Suprapubic skin (tissue), 4 donors: ENCODE results near the gene PPP1R26. TPM values are rescaled to one million over a fixed set of nuclear protein-coding genes. Genes with fewer than 3 reads are reported as not detected.
"Not testable (repeated sequence)": the region's sequence is repeated elsewhere in the genome, so short reads cannot be mapped to it uniquely, and the experiment has no call there.

Source experiments
- DNase-seq, 2 donors: peaks; one replicate each; pipeline ENCODE4 v3.0.0-alpha.2; 2019; ENCODE audit warnings: low spot score in 2 of 2
- H3K27ac ChIP-seq: fragments of 200-600 bp; sonication (generic); one replicate; pipeline ENCODE4 v1.5.1; 2019
- H3K27me3 ChIP-seq: fragments of 200-600 bp; sonication (generic); one replicate; pipeline ENCODE4 v1.5.1; 2019
- H3K36me3 ChIP-seq: fragments of 200-600 bp; sonication (generic); one replicate; pipeline ENCODE4 v1.5.1; 2019
- H3K4me1 ChIP-seq: fragments of 200-600 bp; sonication (generic); one replicate; pipeline ENCODE4 v1.5.1; 2019
- H3K4me3 ChIP-seq: fragments of 200-600 bp; sonication (generic); one replicate; pipeline ENCODE4 v1.5.1; 2019; ENCODE audit warnings: mild to moderate bottlenecking
- H3K9me3 ChIP-seq: fragments of 200-600 bp; sonication (generic); one replicate; pipeline ENCODE4 v1.5.1; 2019
- CTCF ChIP-seq, 2 donors: fragments of 200-600 bp in 1 of 2; fragments of 450-650 bp in 1 of 2; sonication (generic) in 1 of 2; IDR thresholded peaks; one replicate each; pipeline ENCODE4 v1.5.1; 2016 to 2019; ENCODE audit warnings: antibody characterized with exemption in 2 of 2, mild to moderate bottlenecking in 1 of 2, moderate library complexity in 1 of 2
- EP300 ChIP-seq: sonication (generic); formaldehyde crosslinking; IDR thresholded peaks from one replicate; pipeline ENCODE4 v1.6.1; 2017; ENCODE audit warnings: antibody characterized with exemption
- POLR2A ChIP-seq, 2 donors: fragments of 450-650 bp; IDR thresholded peaks; one replicate each; pipeline ENCODE4 v1.6.1; 2017; ENCODE audit warnings: antibody characterized with exemption in 2 of 2, mild to moderate bottlenecking in 2 of 2, moderate library complexity in 2 of 2
- POLR2AphosphoS5 ChIP-seq, 3 donors: sonication (generic); formaldehyde crosslinking; IDR thresholded peaks; one replicate each; pipeline ENCODE4 v1.6.1; 2017; ENCODE audit warnings: antibody characterized with exemption in 3 of 3
- WGBS: methylation state at CpG from one replicate; pipeline ENCODE4 v1.1.5; 2018; 5-methylcytosine and 5-hydroxymethylcytosine counted together
- total RNA-seq, 4 donors: library from RNA; depleted of rRNA; stranded (reverse); fragments of >200 nt; gene quantifications; one replicate each; pipeline ENCODE4 v1.1.0, GENCODE V29; 2016

Gene PPP1R26
- total RNA-seq, 4 donors from 2014 or later = 6.2 to 11.0 (median 9.0) TPM

- DNase-seq = no peak
- H3K27me3 ChIP-seq = peaks cover 50% of the 10 kb centered on the region
- 74% methylated on average over 5 of the region's 5 CpGs for WGBS
- H3K36me3 ChIP-seq = no peaks in the 10 kb centered on the region
- H3K9me3 ChIP-seq = no peaks in the 10 kb centered on the region
- no peak overlapping the region for H3K4me3 ChIP-seq
- no peak overlapping the region for H3K27ac ChIP-seq
- no peaks in the 10 kb centered on the region for H3K4me1 ChIP-seq
- TF ChIP-seq POLR2AphosphoS5 (IDR thresholded peaks at IDR 0.05) (no peak), CTCF (IDR thresholded peaks at IDR 0.05) (no peak), EP300 (no peak), POLR2A (IDR thresholded peaks at IDR 0.05) (no peak)
Observed at GRCh38 chr9:135530146-135530545, 50.6 kb downstream of the PPP1R26 start.

- H3K4me1 ChIP-seq = no peaks in the 10 kb centered on the region
- no peaks in the 10 kb centered on the region for H3K9me3 ChIP-seq
- WGBS = 100% methylated on average over 2 of the region's 10 CpGs
- H3K27ac ChIP-seq = no peak overlapping the region
- no peaks in the 10 kb centered on the region for H3K36me3 ChIP-seq
- no peak for TF ChIP-seq POLR2AphosphoS5 (IDR thresholded peaks at IDR 0.05)
- no peak for TF ChIP-seq POLR2A (IDR thresholded peaks at IDR 0.05)
- no peak for TF ChIP-seq CTCF (IDR thresholded peaks at IDR 0.05)
- no peak for TF ChIP-seq EP300
- DNase-seq = peak in 1 of 2 donors; percentile 38
- H3K4me3 ChIP-seq = no peak overlapping the region
- peaks cover 47% of the 10 kb centered on the region for H3K27me3 ChIP-seq
Observed at GRCh38 chr9:135531096-135531495, 51.5 kb downstream of the PPP1R26 start.

GRCh38 chr9:135533113-135533512 is 53.5 kb downstream of the PPP1R26 start:
- DNase-seq = no peak
- peaks cover 36% of the 10 kb centered on the region for H3K27me3 ChIP-seq
- no peaks in the 10 kb centered on the region for H3K9me3 ChIP-seq
- H3K4me1 ChIP-seq = no peaks in the 10 kb centered on the region
- no peak overlapping the region for H3K4me3 ChIP-seq
- TF ChIP-seq EP300 = no peak
- no peak for TF ChIP-seq CTCF (IDR thresholded peaks at IDR 0.05)
- TF ChIP-seq POLR2AphosphoS5 (IDR thresholded peaks at IDR 0.05) = no peak
- no peak for TF ChIP-seq POLR2A (IDR thresholded peaks at IDR 0.05)
- 93% methylated on average over 3 of the region's 3 CpGs for WGBS
- no peak overlapping the region for H3K27ac ChIP-seq
- no peaks in the 10 kb centered on the region for H3K36me3 ChIP-seq

GRCh38 chr9:135533674-135534073 is 54.1 kb downstream of the PPP1R26 start:
- peak in 1 of 2 donors; percentile 57 for DNase-seq
- Histone ChIP-seq H3K9me3 (no peaks in the 10 kb centered on the region), H3K4me1 (no peaks in the 10 kb centered on the region), H3K36me3 (no peaks in the 10 kb centered on the region), H3K27ac (no peak overlapping the region), H3K27me3 (peaks cover 36% of the 10 kb centered on the region), H3K4me3 (no peak overlapping the region)
- 86% methylated on average over 11 of the region's 12 CpGs for WGBS
- TF ChIP-seq EP300 (no peak), POLR2AphosphoS5 (IDR thresholded peaks at IDR 0.05) (no peak), POLR2A (IDR thresholded peaks at IDR 0.05) (no peak), CTCF (IDR thresholded peaks at IDR 0.05) (no peak)

- DNase-seq = peak in 1 of 2 donors; percentile 43
- WGBS = 25% methylated on average over 10 of the region's 10 CpGs
- not testable (repeated sequence) for H3K4me3 ChIP-seq, H3K27ac ChIP-seq, H3K9me3 ChIP-seq, H3K4me1 ChIP-seq, H3K36me3 ChIP-seq
- peaks cover 36% of the 10 kb centered on the region for H3K27me3 ChIP-seq
Observed at GRCh38 chr9:135534192-135534711, 54.7 kb downstream of the PPP1R26 start.

GRCh38 chr9:135534826-135535225 is 55.2 kb downstream of the PPP1R26 start:
- H3K9me3 ChIP-seq, H3K36me3 ChIP-seq, H3K4me3 ChIP-seq, H3K27ac ChIP-seq, H3K4me1 ChIP-seq: not testable (repeated sequence)
- 100% methylated on average over 4 of the region's 4 CpGs for WGBS
- H3K27me3 ChIP-seq = peaks cover 36% of the 10 kb centered on the region
- peak in 1 of 2 donors; percentile 72 for DNase-seq

GRCh38 chr9:135535631-135536030 is 56.0 kb downstream of the PPP1R26 start:
- not testable (repeated sequence) for H3K4me3 ChIP-seq, H3K27ac ChIP-seq, H3K9me3 ChIP-seq, H3K4me1 ChIP-seq, H3K36me3 ChIP-seq
- peaks cover 39% of the 10 kb centered on the region for H3K27me3 ChIP-seq
- DNase-seq = peak in 1 of 2 donors; percentile 38
- 69% methylated on average over 4 of the region's 13 CpGs for WGBS
